ENCODE results near the gene ZMYND8. TPM values are rescaled to one million over a fixed set of nuclear protein-coding genes. Genes with fewer than 3 reads are reported as not detected.

The ZMYND8 gene
- total and polyA plus RNA-seq, 2 donors (not counting 3 experiments of a cell fraction or from before 2014, with no cell fraction given), result 30.6 to 75.2 TPM

DNA sequence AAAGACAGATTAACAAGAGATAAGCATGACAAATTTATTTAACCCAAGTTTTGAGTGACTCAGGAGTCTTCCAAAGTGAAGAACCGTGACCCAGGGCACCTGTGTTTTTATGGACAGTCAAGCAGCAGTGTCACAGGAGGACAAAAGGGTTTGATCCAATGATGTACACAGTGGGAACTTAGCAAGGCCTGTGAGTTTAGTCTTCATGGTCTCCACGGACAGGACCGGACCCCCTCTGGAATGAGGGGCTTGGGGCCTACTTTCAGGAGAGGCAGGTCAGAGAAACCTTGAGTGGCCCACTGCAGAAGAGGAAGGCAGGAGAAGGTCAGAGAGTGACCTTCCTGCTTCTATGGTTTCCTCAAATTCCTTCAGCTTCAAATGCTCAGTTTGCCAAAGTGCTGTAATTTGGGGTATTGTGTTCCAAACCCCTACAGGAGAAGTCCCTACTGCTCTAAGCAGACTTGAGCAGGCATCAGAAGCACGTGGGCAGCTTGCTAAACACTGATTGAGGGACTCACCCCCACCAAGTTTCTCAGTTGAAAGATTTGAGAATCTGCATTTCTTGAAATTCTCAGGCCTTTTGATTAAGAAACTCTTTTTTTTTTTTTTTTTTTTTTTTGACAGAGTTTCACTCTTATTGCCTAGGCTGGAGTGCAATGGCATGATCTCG lies 26.4 kb upstream of the ZMYND8 start:
- intact Hi-C loops (cut with micrococcal nuclease) (no loop called here), dilution Hi-C loops (cut with MboI; ENCODE audit: extremely low pct_ligation_motif_present, low sequenced_read_pairs) (no loop called here)
- Histone ChIP-seq H2AFZ (ENCODE audit: low read depth, low read length) (peak overlapping the region; percentile 46), H3K4me3 (replicated peaks in 1 of 3; ENCODE audit: insufficient read depth in 1 of 3, low read depth in 1 of 3, low read length in 3 of 3) (no peak overlapping the region), H3K9ac (replicated peaks; ENCODE audit: extremely low read depth, insufficient read depth, low read length) (no peak overlapping the region), H3K4me2 (ENCODE audit: insufficient read depth, low read length) (no peak overlapping the region), H3K27me3 (ENCODE audit: control insufficient read depth in 2 of 2, insufficient read depth in 2 of 2, low read length in 2 of 2) (no peaks in the 10 kb centered on the region), H3K79me2 (ENCODE audit: control insufficient read depth, insufficient read depth, low read length) (no peaks in the 10 kb centered on the region), H3K9me3 (replicated peaks; ENCODE audit: control insufficient read depth, insufficient read depth, low read length) (no peaks in the 10 kb centered on the region), H3K36me3 (ENCODE audit: control insufficient read depth in 2 of 2, extremely low read depth in 1 of 2, insufficient read depth in 2 of 2, low read length in 2 of 2) (no peaks in the 10 kb centered on the region), H3K9me1 (replicated peaks; ENCODE audit: control insufficient read depth, extremely low read depth, insufficient read depth, low read length) (no peaks in the 10 kb centered on the region), H3K27ac (ENCODE audit: insufficient read depth, low read depth, low read length) (no peak overlapping the region), H4K20me1 (replicated peaks; ENCODE audit: control insufficient read depth, extremely low read depth, insufficient read depth, low read length) (no peaks in the 10 kb centered on the region), H3K4me1 (ENCODE audit: control insufficient read depth, extremely low read depth, insufficient read depth, low read length) (peaks cover 5% of the 10 kb centered on the region)
- no TSS peak for BruUV-seq (replicated peaks)
- DNase-seq (ENCODE audit: low read depth, low spot score) (no peak), FAIRE-seq (peak; percentile 42)
- CTCF ChIA-PET, result interaction anchor here (1.4 to 8.8 kb wide), 31 partner anchors 10 to 1237 kb away, joined by 4 to 739 read pairs (median 20); partner anchors contain the start of genes NCOA3 and ZMYND8
- TF ChIP-seq MYC (IDR thresholded peaks at IDR 0.05; ENCODE audit: low read depth, low read length) (no peak), POLR2A (IDR thresholded peaks at IDR 0.05; ENCODE audit: low read depth, low read length) (no peak), FOS (IDR thresholded peaks at IDR 0.05; ENCODE audit: borderline replicate concordance, insufficient read depth, low read length) (no peak), CTCF (IDR thresholded peaks at IDR 0.05; ENCODE audit: extremely low read depth in 1 of 2, insufficient read depth in 1 of 2, low read depth in 1 of 2, low read length in 2 of 2) (no peak), JUN (IDR thresholded peaks at IDR 0.05; ENCODE audit: borderline replicate concordance, insufficient read depth, insufficient read length, low read depth) (no peak), POLR2AphosphoS5 (IDR thresholded peaks at IDR 0.05; ENCODE audit: insufficient read depth, low read depth, low read length) (no peak), EZH2 (IDR thresholded peaks at IDR 0.05; ENCODE audit: borderline replicate concordance, low read depth, low read length, severe bottlenecking) (no peak), GATA2 (IDR thresholded peaks at IDR 0.05; ENCODE audit: insufficient read depth, insufficient read length, low read depth, low read length) (no peak)
- TF ChIP-seq, protein P1, sequence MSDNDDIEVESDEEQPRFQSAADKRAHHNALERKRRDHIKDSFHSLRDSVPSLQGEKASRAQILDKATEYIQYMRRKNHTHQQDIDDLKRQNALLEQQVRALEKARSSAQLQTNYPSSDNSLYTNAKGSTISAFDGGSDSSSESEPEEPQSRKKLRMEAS (IDR thresholded peaks at IDR 0.05; ENCODE audit: insufficient read depth, insufficient read length), result no peak
- POLR2A ChIA-PET, result interaction anchor here (1.5 to 2.3 kb wide), 2 partner anchors 23 to 110 kb away, joined by 20 to 28 read pairs; no protein-coding TSS in a partner anchor

All from endothelial cell of umbilical vein (primary cell).